ENCODE data around the gene KDM3B.
"Not testable (repeated sequence)": the region's sequence is repeated elsewhere in the genome, so short reads cannot be mapped to it uniquely, and the experiment has no call there.

The KDM3B gene

DNA sequence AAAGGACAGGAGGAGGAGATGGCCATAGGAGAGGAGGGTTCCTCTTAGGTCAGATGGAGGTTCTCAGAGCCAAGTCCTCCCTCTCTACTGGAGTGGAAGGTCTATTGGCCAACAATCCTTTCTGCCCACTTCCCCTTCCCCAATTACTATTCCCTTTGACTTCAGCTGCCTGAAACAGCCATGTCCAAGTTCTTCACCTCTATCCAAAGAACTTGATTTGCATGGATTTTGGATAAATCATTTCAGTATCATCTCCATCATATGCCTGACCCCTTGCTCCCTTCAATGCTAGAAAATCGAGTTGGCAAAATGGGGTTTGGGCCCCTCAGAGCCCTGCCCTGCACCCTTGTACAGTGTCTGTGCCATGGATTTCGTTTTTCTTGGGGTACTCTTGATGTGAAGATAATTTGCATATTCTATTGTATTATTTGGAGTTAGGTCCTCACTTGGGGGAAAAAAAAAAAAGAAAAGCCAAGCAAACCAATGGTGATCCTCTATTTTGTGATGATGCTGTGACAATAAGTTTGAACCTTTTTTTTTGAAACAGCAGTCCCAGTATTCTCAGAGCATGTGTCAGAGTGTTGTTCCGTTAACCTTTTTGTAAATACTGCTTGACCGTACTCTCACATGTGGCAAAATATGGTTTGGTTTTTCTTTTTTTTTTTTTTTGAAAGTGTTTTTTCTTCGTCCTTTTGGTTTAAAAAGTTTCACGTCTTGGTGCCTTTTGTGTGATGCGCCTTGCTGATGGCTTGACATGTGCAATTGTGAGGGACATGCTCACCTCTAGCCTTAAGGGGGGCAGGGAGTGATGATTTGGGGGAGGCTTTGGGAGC is 115.9 kb downstream of the KDM3B start:
- DNase-seq = peak in 1 of 2 donors; percentile 19

DNA sequence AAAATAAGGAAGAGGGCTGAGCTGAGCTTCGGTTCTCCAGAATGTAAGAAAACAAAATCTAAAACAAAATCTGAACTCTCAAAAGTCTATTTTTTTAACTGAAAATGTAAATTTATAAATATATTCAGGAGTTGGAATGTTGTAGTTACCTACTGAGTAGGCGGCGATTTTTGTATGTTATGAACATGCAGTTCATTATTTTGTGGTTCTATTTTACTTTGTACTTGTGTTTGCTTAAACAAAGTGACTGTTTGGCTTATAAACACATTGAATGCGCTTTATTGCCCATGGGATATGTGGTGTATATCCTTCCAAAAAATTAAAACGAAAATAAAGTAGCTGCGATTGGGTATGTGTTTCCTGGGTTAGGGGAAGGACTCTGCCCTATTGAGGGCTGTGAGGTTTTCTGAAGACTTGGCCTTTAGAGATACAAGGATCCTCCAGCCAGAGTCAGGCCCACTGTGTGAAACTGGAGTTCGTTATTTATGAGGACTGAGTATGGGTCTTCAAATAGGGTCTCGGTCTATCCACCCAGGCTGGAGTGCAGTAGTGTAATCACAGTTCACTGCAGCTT is 116.6 kb downstream of the KDM3B start:
- no peak for DNase-seq

DNA sequence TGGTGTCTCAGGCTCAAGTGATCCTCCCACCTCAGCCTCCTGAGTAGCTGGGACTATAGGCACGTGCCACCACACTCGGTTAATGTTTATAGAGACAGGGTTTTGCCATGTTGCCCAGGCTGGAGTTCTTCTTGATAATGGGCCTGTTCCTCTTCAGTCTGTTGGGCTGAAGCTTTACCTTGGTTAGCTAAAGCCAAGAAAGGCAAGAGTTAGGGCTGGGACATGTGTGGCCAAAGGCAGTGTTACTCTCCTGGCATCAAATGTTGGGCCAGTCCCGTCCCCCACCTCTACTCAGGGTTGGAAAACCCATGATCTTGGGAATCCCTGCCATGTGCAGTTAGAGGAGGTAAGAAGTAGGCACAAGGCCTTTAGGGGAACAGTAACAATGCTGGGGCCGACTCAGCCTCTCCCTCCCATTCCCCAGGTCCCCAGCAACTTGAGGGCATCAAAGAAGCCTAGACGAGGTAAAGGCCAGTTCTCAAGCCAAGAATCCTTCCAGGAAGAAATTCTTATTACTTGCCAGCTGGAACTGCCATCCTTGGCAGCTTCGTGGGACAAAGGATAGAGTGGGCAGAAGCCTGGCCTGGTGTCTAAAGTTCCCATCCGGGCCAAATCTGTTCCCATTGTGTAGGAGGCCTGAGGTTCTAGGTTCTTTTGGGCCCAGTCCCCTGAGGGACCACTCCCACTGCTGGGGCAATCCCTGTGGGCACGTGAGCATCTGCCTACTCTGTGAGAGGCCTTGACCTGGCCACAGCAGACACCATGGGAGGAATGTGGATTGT is 117.2 kb downstream of the KDM3B start:
- DNase-seq = peak; percentile 61 to 65

DNA sequence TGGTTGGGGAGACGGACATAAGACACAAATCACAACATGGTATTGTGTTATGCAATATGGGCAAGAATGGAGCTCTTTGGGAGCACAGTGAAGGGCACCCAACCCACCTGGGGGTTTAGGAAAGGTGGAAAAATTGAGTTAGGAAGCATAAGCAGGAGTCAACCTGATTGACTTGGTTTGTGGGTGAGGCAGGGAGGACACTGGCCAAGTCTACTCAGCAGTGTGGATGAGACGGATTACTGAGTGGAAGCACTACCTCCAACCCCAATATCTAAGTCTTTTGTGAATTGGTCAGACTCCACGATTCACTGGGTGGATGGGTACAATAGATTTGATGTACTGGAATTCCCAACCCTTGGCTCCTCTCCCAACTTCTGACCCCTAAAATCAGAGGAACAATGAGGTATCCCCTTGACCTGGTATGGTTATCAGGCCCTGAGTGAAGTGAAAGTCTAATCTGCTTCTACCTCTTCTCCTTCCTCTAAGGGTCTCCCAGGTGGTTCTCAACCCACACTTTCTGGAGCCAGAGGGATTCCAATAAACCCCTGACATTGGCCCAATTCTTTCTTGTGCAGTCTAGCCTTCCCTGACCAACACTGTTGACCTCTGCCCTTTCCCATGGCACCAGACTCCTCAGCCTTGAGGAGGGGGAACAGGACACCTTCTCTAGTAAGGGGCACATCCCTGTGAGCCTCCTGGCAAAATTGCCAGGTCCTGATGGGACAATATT is 118.0 kb downstream of the KDM3B start:
- DNase-seq = peak in 1 of 2 donors; percentile 14

DNA sequence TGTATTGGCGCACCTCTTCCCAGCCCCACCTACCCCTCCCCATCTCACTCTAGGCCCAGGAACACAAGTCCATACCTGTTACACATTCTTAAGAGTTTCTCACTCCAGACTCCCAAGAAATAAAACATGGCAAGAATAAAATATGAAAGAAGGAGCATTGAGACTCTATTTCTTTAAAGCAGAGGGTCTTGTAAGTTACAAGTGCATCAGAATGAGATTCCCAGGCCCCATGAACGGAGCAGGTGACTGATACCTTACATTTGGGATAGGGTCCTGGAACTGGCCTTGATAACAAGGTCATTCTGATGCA is 118.5 kb downstream of the KDM3B start:
- no peak for DNase-seq

DNA sequence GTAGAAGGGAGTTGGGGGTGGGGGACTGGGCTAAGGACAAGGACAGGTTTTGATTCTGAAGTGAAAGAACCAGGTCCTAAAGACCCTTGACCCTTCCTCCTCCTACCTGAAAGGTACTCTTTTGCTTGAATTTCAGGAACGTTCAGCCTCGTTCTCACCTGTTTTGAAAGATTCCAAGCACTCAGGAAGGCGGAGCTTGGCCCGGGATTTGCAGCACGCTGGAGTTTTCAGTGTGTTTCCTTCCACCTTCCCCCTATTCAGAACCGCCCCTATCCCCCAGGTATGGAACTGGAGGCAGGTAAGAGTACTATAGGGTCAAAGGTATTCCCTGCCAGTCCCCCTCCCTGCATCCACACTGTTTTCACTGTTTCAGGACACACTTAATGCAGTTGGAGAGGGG is 119.9 kb downstream of the KDM3B start:
- DNase-seq = no peak

DNA sequence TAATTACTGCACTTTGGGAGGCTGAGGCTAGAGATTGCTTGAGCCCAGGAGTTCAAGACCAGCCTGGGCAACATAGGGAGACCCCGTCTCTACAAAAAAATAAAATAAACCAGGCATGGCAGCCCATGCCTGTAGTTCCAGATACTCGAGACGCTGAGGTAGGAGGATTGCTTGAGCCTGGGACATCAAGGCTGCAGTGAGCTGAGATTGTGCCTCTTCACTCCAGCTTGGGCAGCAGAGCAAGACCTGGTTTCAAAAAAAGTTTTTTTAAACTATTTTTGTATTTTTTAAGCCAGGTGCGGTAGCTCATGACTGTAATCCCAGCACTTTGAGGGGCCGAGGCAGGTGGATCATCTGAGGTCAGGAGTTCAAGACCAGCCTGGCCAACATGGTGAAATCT is 120.7 kb downstream of the KDM3B start:
- DNase-seq = not testable (repeated sequence)

DNA sequence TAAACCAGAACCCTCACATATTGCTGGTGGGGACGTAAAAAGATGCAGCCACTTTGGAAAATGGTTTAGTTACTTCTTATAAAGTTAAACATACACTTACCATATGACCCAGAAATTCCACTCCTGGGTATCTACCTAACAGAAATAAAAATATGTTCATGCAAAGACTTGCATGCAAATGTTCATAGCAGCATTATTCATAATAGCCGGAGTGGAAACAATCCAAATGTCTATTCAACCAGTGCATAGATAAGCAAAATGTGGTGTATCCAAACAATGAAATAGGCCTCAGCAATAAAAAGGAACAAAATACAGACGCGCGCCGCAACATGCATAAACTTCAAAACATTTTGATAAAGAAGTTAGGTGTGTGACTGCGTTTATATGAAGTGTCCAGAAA is 124.4 kb downstream of the KDM3B start:
- no peak for DNase-seq

DNA sequence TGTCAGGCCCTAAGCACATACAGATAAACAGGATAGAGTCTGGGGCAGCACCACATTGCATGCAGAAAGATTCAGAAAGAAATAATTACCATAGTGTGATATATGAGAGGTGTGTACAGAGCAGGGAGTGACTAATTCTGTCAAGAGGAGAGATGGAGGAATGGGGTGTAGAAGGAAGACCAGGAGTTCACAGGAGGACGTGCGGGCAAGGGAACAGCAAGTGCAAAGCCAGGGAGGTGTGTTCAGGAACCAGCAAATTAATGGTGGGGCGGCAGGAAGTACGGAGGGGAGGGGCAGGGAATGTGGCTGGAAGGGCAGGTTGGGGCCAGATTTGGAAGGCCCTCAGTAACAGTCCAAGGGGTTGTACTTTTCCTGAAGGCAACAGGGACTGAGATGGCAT is 130.2 kb downstream of the KDM3B start:
- no peak for DNase-seq
